Raji (cell line): ENCODE results near the gene CAMKMT.

Experiments
- POLR2A ChIP-seq: IDR thresholded peaks from 2 replicates; pipeline ENCODE4 v1.6.1; 2011; ENCODE audit warnings: low read depth, low read length, control low read depth; ENCODE audit not compliant: insufficient read depth

The CAMKMT gene

GRCh38 chr2:44751754-44752479, 390.2 kb downstream of the CAMKMT start:
- TF ChIP-seq POLR2A = no peak

- TF ChIP-seq POLR2A = no peak
Observed at GRCh38 chr2:44752761-44753160, 391.0 kb downstream of the CAMKMT start.

GRCh38 chr2:44753552-44754285, 392.0 kb downstream of the CAMKMT start:
- TF ChIP-seq POLR2A = no peak

GRCh38 chr2:44758591-44758990, 396.8 kb downstream of the CAMKMT start:
- no peak for TF ChIP-seq POLR2A

GRCh38 chr2:44759823-44760222, 398.1 kb downstream of the CAMKMT start:
- no peak for TF ChIP-seq POLR2A

- no peak for TF ChIP-seq POLR2A
Observed at GRCh38 chr2:44763275-44763782, 401.6 kb downstream of the CAMKMT start.

GRCh38 chr2:44766220-44766619, 404.5 kb downstream of the CAMKMT start:
- no peak for TF ChIP-seq POLR2A

GRCh38 chr2:44766777-44767176, 405.0 kb downstream of the CAMKMT start:
- TF ChIP-seq POLR2A = no peak

- no peak for TF ChIP-seq POLR2A
Observed at GRCh38 chr2:44767691-44768090, 405.9 kb downstream of the CAMKMT start.

- no peak for TF ChIP-seq POLR2A
Observed at GRCh38 chr2:44768438-44769236, 406.9 kb downstream of the CAMKMT start.

- TF ChIP-seq POLR2A = no peak
Observed at GRCh38 chr2:44769349-44770011, 407.7 kb downstream of the CAMKMT start.

- no peak for TF ChIP-seq POLR2A
Observed at GRCh38 chr2:44770221-44771195, 408.8 kb downstream of the CAMKMT start.

- no peak for TF ChIP-seq POLR2A
Observed at GRCh38 chr2:44771522-44771921, 409.8 kb downstream of the CAMKMT start.

GRCh38 chr2:44772131-44772530, 410.4 kb downstream of the CAMKMT start:
- no peak for TF ChIP-seq POLR2A

- no peak for TF ChIP-seq POLR2A
Observed at GRCh38 chr2:44772669-44773378, 411.1 kb downstream of the CAMKMT start.
